GM19397 (cell line): ENCODE measurements around the gene RUNX2.
"Not testable (repeated sequence)": the region's sequence is repeated elsewhere in the genome, so short reads cannot be mapped to it uniquely, and the experiment has no call there.

Experiments used
- ATAC-seq: cut with Tn5 transposase; IDR thresholded peaks from one replicate; pipeline ENCODE4 v1.9.1; 2021; ENCODE audit warnings: mild to moderate bottlenecking, moderate library complexity; ENCODE audit not compliant: unreplicated experiment

RUNX2 gene

GRCh38 chr6:45454008-45454911 is 126.1 kb downstream of the RUNX2 start:
- no peak for ATAC-seq

DNA sequence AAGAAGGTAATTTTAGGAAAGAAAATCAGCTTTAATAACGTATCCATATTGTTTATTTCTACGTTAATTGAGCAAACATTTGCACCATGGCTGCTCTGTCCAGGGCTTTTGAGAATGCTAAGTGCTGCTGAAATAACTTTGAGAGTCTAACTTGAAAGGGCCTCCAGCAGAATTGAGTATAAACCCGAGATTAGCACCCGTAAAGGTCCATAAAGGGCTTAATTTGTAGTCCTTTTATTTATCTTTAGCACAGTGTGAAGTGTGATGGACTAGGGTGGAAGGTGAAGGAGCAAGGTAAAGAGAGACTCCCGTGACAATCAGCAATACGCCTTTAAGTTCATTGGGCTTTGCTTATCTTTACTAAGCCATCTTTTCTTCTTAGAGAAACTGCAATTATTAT is 127.3 kb downstream of the RUNX2 start:
- no peak for ATAC-seq

DNA sequence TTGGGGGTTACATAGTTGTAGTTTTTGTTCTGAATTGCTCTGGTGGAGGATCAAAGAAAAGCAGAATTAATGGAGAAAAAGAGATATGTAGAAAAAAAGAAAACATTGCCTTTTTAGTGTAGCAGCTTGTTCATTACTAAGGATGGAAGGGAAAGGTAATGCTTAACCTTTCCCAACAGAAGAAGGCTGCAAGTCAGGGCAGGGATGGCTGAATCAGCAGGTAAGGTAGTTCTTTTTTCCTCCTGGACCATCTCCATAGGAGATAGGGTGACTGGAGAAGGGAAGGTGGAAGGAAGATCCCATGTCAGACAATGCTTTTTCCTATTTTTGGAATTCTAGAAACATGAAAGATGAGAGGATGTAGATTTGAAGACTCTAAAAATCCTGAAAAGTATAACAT is 129.0 kb downstream of the RUNX2 start:
- no peak for ATAC-seq

DNA sequence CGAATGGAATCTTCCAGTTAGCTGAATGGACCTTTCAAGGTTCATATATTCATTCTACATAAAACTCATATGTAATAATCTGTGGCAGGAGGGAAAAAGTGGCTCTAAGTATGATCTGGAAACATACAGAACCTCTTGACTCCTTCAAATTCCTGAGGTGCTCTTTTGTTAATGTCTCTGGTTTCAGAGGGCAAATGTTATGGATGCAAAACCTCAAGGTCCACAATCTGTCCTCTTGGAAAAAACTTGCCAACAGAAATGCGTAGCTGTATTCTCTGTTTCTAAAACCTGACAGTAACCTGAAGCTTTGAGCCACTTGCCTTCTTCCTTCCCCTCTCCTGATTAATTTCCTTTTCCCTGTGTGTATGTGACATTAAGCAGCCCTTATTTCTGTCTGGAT is 130.5 kb downstream of the RUNX2 start:
- no peak for ATAC-seq

DNA sequence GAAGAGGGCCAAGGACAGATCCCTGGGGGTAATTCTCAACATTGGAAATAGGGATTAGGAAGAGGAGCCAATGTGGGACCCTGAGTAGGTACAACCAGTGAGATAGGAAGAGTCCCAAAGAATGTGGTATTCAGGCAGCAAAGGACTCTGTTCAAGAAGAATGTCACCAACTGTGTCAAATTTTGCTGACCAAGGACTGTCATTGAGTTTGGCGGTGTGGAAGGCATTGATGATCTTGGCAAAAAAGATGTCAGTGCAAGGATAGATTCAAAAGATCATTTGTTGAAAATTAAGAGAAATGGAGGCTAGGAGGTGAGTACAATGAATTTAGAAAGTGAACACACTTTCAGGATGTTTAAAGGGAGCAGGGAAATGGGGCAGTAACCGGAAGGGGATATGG is 132.0 kb downstream of the RUNX2 start:
- no peak for ATAC-seq

- no peak for ATAC-seq
These were observed 133.4 kb downstream of the RUNX2 start for GRCh38 chr6:45461486-45461885.

DNA sequence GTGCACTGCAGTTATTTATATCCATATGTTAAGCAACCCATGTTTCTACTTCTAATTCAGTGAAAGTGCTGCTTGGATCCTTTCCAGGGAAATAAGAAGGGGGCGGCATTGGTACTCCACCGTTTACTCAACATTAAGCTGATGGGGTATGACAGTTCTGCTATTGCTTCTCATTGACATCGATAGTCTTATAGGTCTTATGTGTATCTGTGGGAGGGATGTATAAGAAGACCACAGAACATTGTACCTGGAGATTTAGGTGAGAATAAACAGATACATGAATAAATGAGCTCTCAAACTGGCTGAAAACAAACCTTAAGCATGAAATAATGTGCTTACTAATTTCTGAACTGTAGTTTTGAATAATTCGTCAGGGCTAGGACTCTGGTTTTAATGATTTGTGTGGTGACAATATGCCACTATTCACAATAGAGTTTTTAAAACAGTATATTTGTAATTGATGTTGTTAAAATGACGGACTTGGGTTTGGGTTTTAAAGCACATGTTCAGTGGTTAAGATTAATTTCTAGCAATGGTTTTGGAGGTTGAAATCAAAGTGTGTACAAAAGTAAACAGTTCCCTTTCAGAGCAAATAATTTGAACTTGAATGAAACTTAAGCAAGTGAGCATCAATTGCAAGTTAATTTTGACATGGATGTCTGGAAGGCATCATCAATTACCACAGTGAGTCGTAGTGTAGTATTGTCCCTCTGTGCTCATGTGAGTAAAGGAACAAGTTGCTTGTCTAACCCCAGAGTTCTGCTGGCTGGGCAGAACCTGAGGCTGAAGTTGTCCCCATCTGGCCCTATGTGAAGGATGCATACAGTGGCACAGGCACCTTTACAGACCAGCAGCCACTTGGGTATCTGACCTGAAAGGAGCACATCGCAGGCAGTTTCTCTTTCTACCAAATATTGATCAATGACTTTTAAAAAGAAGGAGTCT is 134.3 kb downstream of the RUNX2 start:
- no peak for ATAC-seq

DNA sequence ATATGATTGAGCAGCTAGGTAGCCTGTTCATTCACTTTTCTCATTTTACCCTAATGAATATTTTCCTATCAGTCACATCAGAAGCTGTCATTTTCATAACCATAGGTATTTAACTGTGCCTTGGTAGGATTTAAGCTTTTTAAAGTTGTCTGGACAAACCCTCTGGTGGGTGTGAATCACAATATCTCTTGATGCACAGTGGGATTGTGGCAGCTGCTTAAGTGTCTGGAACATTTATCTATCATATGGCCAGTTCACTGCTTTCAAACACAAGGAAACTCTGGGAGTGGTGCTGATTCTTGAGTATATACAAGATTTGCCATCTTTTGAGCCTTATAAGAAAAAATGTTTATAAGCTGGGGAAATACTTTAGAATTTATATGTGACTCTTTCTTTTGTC is 136.6 kb downstream of the RUNX2 start:
- ATAC-seq, result no peak

GRCh38 chr6:45466686-45467085 is 138.6 kb downstream of the RUNX2 start:
- ATAC-seq, result no peak

DNA sequence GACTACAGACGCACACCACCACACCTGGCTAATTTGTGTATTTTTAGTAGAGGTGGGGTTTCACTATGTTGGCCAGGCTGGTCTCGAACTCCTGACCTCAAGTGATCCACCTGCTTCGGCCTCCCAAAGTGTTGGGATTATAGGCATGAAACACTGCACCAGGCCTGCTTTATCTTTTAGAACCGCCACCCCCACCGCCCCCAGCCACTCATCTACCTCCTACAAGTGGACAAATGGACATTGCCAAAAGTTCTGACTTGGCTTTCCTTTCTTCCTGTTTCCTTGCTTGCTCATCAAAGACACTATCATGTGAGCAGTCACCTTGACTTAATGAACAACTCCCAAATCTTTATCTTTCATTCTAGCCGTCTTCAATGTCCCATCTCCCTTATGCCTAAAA is 139.3 kb downstream of the RUNX2 start:
- not testable (repeated sequence) for ATAC-seq

- no peak for ATAC-seq
These were observed 139.7 kb downstream of the RUNX2 start for GRCh38 chr6:45467853-45468252.

DNA sequence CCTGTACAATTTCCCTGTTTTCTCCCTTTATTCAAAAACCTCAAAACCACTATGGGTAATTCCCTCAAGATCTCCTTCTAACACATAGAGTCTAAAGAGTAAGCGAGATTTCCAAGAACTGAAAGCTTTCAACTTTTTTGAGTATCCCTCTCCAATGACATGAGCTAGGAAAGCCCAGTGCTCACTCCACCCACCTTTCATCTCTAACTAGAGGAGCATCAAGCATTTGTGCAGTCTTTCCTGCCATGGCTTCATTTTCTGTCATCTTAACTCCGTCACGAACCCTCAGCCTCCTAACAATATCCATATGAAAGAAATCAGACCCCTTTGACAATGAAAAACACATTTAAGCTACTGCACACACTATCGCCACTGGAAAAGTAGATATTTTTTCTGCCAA is 141.5 kb downstream of the RUNX2 start:
- ATAC-seq, result no peak

DNA sequence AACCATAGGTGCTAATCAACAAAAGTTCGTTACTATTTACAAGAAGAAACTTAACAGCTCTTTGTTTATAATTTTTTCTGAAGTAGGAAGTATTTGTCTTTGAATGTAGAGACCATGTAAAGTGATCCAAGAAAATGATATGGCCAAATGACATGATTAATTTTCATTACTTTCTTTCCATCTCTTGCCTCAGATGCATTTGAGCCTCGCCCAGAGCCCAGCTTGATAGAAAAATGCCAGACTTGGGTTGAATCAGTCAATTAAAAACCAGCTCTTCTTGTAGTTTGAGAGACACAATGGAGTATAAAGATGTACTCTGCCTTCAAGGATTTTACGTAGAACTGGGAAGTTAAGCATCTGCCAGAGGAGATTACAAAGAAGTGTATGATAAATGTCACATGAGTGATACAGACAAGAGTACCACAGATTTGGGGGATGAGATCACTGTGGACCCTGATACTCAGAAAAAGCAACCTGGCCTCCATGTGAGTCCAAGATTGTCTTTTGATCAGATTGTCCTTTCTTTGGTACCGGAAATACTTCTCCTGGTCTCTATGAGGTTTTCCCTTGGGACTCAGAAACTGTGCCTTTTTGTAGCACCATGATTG is 142.1 kb downstream of the RUNX2 start:
- no peak for ATAC-seq

GRCh38 chr6:45472382-45472781 is 144.3 kb downstream of the RUNX2 start:
- ATAC-seq, result no peak

DNA sequence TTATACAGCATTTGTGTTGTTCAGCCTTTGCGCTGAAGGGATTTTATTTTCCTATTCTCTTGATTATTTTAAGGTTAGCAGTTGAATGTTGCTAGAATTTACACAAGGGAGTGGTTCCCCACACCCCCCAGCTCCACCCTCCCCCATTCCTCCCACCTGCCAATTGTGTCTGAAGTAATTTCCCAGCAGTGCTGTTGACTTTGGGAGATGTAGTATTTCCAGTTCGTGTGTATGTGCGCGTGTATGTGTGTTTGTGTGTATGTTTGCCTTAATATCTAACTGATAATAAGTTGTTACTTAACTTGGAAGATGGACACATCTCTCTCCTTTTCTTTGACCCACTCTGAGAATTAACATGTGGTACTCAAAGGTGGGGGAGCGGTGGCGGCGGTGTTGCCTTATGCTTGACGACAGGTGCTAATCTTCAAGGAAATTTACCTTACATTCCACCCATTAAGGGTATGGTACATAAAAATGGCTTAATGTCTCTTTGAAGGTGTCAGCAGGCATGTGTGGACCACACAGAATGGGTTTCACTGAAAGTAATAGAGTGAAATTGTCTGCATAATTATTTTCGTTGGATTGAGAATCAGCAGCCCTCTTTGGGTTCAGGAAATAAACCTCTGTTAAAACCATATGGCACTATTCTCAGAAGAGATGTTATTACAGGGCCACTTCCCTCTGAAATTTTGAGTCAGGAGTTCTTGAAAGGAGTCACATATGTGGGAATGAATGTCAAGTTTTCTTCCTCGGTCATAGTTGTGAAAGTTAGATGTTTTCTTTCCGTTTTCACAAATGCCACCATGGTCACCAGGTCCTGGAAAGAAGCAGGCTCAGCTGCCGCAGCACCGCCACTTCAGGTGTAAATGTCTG is 145.2 kb downstream of the RUNX2 start:
- no peak for ATAC-seq

DNA sequence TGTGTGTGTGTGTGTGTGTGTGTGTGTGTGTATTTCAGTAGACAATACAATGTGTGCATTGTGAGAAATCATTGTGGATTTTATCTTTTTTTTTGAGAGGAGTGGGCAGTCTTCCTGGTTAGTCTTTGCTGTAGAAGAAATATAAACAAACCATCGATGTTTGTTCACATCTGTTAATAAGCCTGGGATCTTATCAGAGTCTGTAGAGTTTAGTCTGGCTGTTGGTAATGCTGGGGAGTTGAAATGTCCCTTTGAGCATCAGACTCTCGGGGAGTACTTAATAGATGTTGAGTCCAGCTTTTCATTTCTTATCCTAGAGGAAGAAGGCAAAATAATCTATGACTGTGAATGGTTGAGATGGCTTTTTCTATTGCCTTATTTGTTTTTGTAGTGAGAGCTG is 146.2 kb downstream of the RUNX2 start:
- no peak for ATAC-seq

DNA sequence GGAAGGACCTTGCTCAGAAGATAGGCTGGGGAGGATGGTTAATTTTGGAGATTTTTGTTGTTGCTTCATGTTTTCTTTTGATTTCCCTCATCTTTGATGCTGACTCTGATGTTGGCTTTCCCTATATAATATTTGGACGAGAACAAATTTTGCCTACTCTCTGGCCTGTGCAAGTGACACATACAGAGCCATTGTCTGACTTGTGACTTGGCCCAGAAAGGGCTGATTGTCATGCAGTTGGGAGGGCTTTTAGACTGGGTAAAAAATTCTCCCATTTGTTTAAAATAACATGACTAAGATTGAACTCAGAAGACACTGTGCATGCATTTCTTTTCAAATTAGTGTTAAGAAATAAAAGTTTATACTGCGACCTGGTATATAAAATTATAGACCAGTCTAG is 148.2 kb downstream of the RUNX2 start:
- ATAC-seq, result no peak

GRCh38 chr6:45477278-45477677 is 149.1 kb downstream of the RUNX2 start:
- no peak for ATAC-seq

GRCh38 chr6:45477790-45478189 is 149.7 kb downstream of the RUNX2 start:
- ATAC-seq, result no peak

DNA sequence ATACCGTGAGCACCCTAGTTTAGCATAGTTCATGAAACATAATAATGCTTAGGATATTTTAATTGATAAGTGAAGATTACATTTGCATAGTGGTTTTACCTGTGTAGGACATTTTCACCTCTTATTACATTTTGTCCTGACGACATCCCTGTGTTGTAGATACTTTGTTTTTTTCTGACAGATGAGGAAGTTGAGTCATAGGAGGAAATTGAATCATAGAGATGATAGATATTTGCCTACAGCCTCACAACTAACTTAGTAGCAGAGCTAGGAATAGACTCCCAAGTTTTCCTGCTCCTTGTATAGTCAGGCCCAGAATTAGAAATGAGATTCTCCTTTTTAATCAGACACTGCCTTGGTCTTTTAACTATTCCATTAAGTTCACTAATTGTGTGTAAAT is 150.1 kb downstream of the RUNX2 start:
- no peak for ATAC-seq
